ENCODE results near the gene GLUD1. TPM values are rescaled to one million over a fixed set of nuclear protein-coding genes. Genes with fewer than 3 reads are reported as not detected.
"Not testable (repeated sequence)": the region's sequence is repeated elsewhere in the genome, so short reads cannot be mapped to it uniquely, and the experiment has no call there.

Gene GLUD1
- total RNA-seq, 1 experiment from 2014 or later = 101 TPM

- H3K9me3 Mint-ChIP-seq; H3K27ac Mint-ChIP-seq; H4K20me1 ChIP-seq (ENCODE audit: control insufficient read depth, insufficient read depth, insufficient read length); H3K18ac ChIP-seq (ENCODE audit: insufficient read length, low read depth, low read length); H3T11ph ChIP-seq (ENCODE audit: low read length); H3K27me3 ChIP-seq (ENCODE audit: insufficient read depth, low read length); H2BK20ac ChIP-seq (ENCODE audit: low read depth, low read length, poor library complexity, severe bottlenecking); H3K4me1 ChIP-seq (ENCODE audit: insufficient read depth, low read length); H2BK15ac ChIP-seq (ENCODE audit: low read depth, low read length); H3K79me2 ChIP-seq (ENCODE audit: insufficient read depth, low read length); H4K91ac ChIP-seq (ENCODE audit: insufficient read length, low read depth, low read length); H4K8ac ChIP-seq (replicated peaks; ENCODE audit: insufficient read length, low read depth, low read length); H3K23me2 ChIP-seq (ENCODE audit: insufficient read length, low read depth, low read length, poor library complexity, severe bottlenecking); H3K79me1 ChIP-seq (ENCODE audit: insufficient read depth, low read depth, low read length, poor library complexity, severe bottlenecking); DNase-seq; H3K9ac ChIP-seq (ENCODE audit: extremely low read depth, insufficient read length, low read length); H3K27ac ChIP-seq (ENCODE audit: insufficient read length, low read depth, low read length); H2BK120ac ChIP-seq (ENCODE audit: low read depth, low read length, poor library complexity, severe bottlenecking); H2AK5ac ChIP-seq (ENCODE audit: insufficient read length, low read length); H3K56ac ChIP-seq (ENCODE audit: insufficient read length, low read depth, low read length); H3K4me1 Mint-ChIP-seq; H3K9me3 ChIP-seq (ENCODE audit: control insufficient read depth, low read depth, low read length); H2BK5ac ChIP-seq (ENCODE audit: insufficient read length, low read length); H3K4me2 ChIP-seq (ENCODE audit: insufficient read depth, insufficient read length, low read length); H3K14ac ChIP-seq (ENCODE audit: insufficient read depth, low read length); H3K23ac ChIP-seq (ENCODE audit: insufficient read length, low read depth, low read length); H4K5ac ChIP-seq (ENCODE audit: insufficient read length, low read depth, low read length); H3K4ac ChIP-seq (ENCODE audit: low read depth, low read length); H2AFZ ChIP-seq (ENCODE audit: low read length); H3K27me3 Mint-ChIP-seq (ENCODE audit: low read depth); H3K4me3 Mint-ChIP-seq; H2BK12ac ChIP-seq (ENCODE audit: insufficient read length, low read depth, low read length): not testable (repeated sequence)
- H3K36me3 Mint-ChIP-seq (ENCODE audit: insufficient read depth in 1 of 3, low read depth in 3 of 3) = peaks cover 9 to 16% (median 12%) of the 10 kb centered on the region in 3 experiments
Measured at GRCh38 chr10:87132176-87132575, 37.5 kb upstream of the GLUD1 start.

GRCh38 chr10:87127607-87128156 is 33.0 kb upstream of the GLUD1 start:
- not testable (repeated sequence) for H3K4ac ChIP-seq (ENCODE audit: low read depth, low read length); H2BK120ac ChIP-seq (ENCODE audit: low read depth, low read length, poor library complexity, severe bottlenecking); H3K27ac Mint-ChIP-seq; H3T11ph ChIP-seq (ENCODE audit: low read length); H3K4me1 ChIP-seq (ENCODE audit: insufficient read depth, low read length); H3K9ac ChIP-seq (ENCODE audit: extremely low read depth, insufficient read length, low read length); H2AK5ac ChIP-seq (ENCODE audit: insufficient read length, low read length); H3K36me3 Mint-ChIP-seq (ENCODE audit: insufficient read depth in 1 of 3, low read depth in 3 of 3); H3K4me2 ChIP-seq (ENCODE audit: insufficient read depth, insufficient read length, low read length); H4K8ac ChIP-seq (replicated peaks; ENCODE audit: insufficient read length, low read depth, low read length); H3K4me1 Mint-ChIP-seq; H3K14ac ChIP-seq (ENCODE audit: insufficient read depth, low read length); H2BK5ac ChIP-seq (ENCODE audit: insufficient read length, low read length); H3K23ac ChIP-seq (ENCODE audit: insufficient read length, low read depth, low read length); H2BK12ac ChIP-seq (ENCODE audit: insufficient read length, low read depth, low read length); H3K27me3 Mint-ChIP-seq (ENCODE audit: low read depth); H3K56ac ChIP-seq (ENCODE audit: insufficient read length, low read depth, low read length); DNase-seq; H4K20me1 ChIP-seq (ENCODE audit: control insufficient read depth, insufficient read depth, insufficient read length); H3K79me2 ChIP-seq (ENCODE audit: insufficient read depth, low read length); H3K9me3 ChIP-seq (ENCODE audit: control insufficient read depth, low read depth, low read length); H3K79me1 ChIP-seq (ENCODE audit: insufficient read depth, low read depth, low read length, poor library complexity, severe bottlenecking); H2BK20ac ChIP-seq (ENCODE audit: low read depth, low read length, poor library complexity, severe bottlenecking); H2AFZ ChIP-seq (ENCODE audit: low read length); H4K5ac ChIP-seq (ENCODE audit: insufficient read length, low read depth, low read length); H3K18ac ChIP-seq (ENCODE audit: insufficient read length, low read depth, low read length); H3K4me3 Mint-ChIP-seq; H2BK15ac ChIP-seq (ENCODE audit: low read depth, low read length); H3K27ac ChIP-seq (ENCODE audit: insufficient read length, low read depth, low read length); H3K9me3 Mint-ChIP-seq; H3K23me2 ChIP-seq (ENCODE audit: insufficient read length, low read depth, low read length, poor library complexity, severe bottlenecking); H3K27me3 ChIP-seq (ENCODE audit: insufficient read depth, low read length); H4K91ac ChIP-seq (ENCODE audit: insufficient read length, low read depth, low read length)
- no CpG with 5 or more reads among the region's 3 CpGs for WGBS (ENCODE audit: extremely low coverage, insufficient read length, low lambda C conversion rate)

All from H9 (cell line).